Testis (tissue), 3 donors: ENCODE results near the gene GPATCH2. TPM values are rescaled to one million over a fixed set of nuclear protein-coding genes. Genes with fewer than 3 reads are reported as not detected.

Experiments used
- DNase-seq: peaks from one replicate; pipeline ENCODE4 v3.0.0-alpha.2; 2019
- H3K27ac ChIP-seq, 2 donors: fragments of 200-600 bp; sonication (generic); one replicate each; pipeline ENCODE4 v1.5.1; 2019
- H3K27me3 ChIP-seq: fragments of 200-600 bp; sonication (generic); one replicate; pipeline ENCODE4 v1.5.1; 2019
- H3K36me3 ChIP-seq: fragments of 200-600 bp; sonication (generic); one replicate; pipeline ENCODE4 v1.5.1; 2017; ENCODE audit warnings: low read depth; ENCODE audit errors: missing control alignments
- H3K4me1 ChIP-seq: fragments of 200-600 bp; sonication (generic); one replicate; pipeline ENCODE4 v1.5.1; 2019
- H3K4me3 ChIP-seq, 2 donors: fragments of 200-600 bp; sonication (generic); one replicate each; pipeline ENCODE4 v1.5.1; 2017 to 2019
- H3K9me3 ChIP-seq: fragments of 200-600 bp; sonication (generic); one replicate; pipeline ENCODE4 v1.5.1; 2017
- POLR2A ChIP-seq: fragments of 450-650 bp; IDR thresholded peaks from one replicate; pipeline ENCODE4 v1.6.1; 2017; ENCODE audit warnings: antibody characterized with exemption, mild to moderate bottlenecking, moderate library complexity
- whole genome bisulfite sequencing, 2 donors: methylation state at CpG; one replicate each; pipeline ENCODE4 v1.1.5; 2018; 5-methylcytosine and 5-hydroxymethylcytosine counted together
- intact Hi-C: fragments of 100-400 bp; cut with DNase I; formaldehyde crosslinking; loops from one replicate; pipeline ENCODE4 v1.15.1; 2023; ENCODE audit warnings: low total_unique reads
- polyA plus RNA-seq: library from polyadenylated mRNA; stranded (reverse); fragments of 350-450 nt; fragmentation: Illumina TruSeq; extraction: RNeasy Lipid Tissue Mini Kit (QIAGEN cat#74804); gene quantifications from one replicate; pipeline ENCODE4 v1.2.3, GENCODE V29; 2014; ENCODE audit warnings: low read depth, low replicate concordance; ENCODE audit not compliant: insufficient read depth
- total RNA-seq, 2 donors: library from RNA; depleted of rRNA; stranded (reverse); fragments of >200 nt; gene quantifications; one replicate each; pipeline ENCODE4 v1.2.3, GENCODE V29; 2016
- TF ChIP-seq, protein P1 (sequence below), 3 experiments: fragments of 450-650 bp in 2 of 3; fragments of 200-600 bp in 1 of 3; sonication (generic) in 1 of 3; IDR thresholded peaks; one replicate each; pipeline ENCODE4 v1.5.1; 2016 to 2019; ENCODE audit warnings: antibody characterized with exemption in 3 of 3, mild to moderate bottlenecking in 2 of 3, moderate library complexity in 1 of 3

Gene GPATCH2
- total and polyA plus RNA-seq, 3 donors from 2014 or later = 14.1 to 31.0 (median 20.6) TPM

DNA sequence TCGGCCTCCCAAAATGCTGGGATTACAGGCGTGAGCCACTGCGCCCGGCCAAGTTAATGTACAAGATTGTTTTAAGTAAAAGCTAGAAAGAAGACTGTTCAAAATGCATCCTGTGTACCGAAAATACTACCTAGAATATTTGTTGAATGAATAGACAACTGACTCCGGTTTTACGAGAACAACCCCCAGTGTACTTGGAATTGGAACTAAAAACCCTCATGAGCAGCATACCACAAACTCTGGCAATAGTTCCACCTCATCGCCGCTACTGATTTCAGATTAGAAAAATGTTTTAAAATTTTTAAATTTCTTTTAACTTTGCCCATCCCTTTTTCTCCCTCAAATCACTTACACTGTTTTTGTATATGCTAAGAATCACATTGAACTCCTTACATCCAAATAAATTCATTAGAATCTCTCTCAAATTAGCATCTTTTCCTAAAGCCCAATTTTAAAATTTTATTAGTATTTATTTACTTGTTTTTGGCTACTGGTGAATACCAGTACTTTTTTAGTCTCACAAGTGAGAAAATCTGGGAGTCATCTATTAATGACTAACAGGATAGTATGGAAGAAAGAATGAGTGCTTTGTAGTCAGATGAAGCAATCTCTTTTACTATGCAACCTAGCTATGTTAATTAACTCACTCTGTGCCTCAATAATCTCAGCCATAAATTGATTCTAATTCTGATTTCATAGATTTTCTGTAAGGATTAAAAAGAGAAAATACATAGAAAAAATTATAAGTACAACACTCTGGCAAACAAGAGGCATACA, 95.1 kb downstream of the GPATCH2 start:
- Histone ChIP-seq H3K9me3 (no peaks in the 10 kb centered on the region), H3K36me3 (no peaks in the 10 kb centered on the region), H3K4me3 (no peak overlapping the region), H3K27me3 (no peaks in the 10 kb centered on the region), H3K4me1 (no peaks in the 10 kb centered on the region), H3K27ac (no peak overlapping the region)
- 75 to 92% methylated on average over 9 of the region's 9 CpGs for WGBS, 2 donors
- TF ChIP-seq, protein P1, sequence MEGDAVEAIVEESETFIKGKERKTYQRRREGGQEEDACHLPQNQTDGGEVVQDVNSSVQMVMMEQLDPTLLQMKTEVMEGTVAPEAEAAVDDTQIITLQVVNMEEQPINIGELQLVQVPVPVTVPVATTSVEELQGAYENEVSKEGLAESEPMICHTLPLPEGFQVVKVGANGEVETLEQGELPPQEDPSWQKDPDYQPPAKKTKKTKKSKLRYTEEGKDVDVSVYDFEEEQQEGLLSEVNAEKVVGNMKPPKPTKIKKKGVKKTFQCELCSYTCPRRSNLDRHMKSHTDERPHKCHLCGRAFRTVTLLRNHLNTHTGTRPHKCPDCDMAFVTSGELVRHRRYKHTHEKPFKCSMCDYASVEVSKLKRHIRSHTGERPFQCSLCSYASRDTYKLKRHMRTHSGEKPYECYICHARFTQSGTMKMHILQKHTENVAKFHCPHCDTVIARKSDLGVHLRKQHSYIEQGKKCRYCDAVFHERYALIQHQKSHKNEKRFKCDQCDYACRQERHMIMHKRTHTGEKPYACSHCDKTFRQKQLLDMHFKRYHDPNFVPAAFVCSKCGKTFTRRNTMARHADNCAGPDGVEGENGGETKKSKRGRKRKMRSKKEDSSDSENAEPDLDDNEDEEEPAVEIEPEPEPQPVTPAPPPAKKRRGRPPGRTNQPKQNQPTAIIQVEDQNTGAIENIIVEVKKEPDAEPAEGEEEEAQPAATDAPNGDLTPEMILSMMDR (IDR thresholded peaks at IDR 0.05) = no peak
- no peak for TF ChIP-seq POLR2A
- no peak for DNase-seq
- intact Hi-C loops = no loop called here

DNA sequence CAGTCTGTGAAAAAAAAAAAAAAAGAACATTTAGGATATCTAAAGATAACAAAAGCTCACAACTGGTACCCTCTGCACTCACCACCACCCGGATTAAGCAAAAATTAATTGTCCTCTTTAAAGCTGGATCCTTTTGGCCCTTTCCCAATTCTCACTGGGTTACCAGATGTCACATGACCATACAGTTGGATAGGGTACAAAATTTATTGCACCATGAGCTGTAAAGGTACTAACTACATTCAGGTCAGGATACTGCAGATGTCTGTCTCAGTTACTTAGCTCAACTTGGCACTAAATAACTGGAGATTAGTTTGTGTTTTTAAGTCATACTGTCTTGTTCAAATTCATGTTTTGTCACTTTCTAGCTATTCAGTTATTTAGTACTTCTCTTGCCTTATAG, 96.3 kb downstream of the GPATCH2 start:
- TF ChIP-seq, protein P1 (IDR thresholded peaks at IDR 0.05) = no peak
- no peak for TF ChIP-seq POLR2A
- Histone ChIP-seq H3K36me3 (no peaks in the 10 kb centered on the region), H3K27ac (no peak overlapping the region), H3K4me1 (no peaks in the 10 kb centered on the region), H3K4me3 (no peak overlapping the region), H3K27me3 (no peaks in the 10 kb centered on the region), H3K9me3 (no peaks in the 10 kb centered on the region)
- intact Hi-C loops = no loop called here
- DNase-seq = no peak
- WGBS, 2 donors = 36 to 67% methylated on average over 1 of the region's 1 CpG

DNA sequence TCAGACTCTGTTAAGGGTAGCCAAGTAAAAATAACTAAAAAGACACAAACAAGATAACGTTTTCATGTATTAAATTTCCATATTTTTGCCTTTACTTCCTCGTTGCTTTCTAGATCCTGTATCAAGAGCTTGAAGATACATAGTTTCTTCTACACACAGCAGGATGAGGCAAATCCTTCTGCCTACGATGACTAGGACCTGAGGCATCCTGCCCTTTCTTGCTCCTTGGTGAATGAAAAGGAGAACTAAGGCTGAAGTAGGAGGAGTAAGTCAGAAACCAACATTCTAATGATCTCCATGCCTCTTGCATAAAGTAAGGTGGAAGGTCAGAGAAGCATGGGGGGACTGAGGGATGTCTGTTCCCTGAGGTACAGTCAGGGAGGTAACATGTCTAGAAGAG, 102.6 kb downstream of the GPATCH2 start:
- DNase-seq = no peak
- no peaks in the 10 kb centered on the region for H3K4me1 ChIP-seq

DNA sequence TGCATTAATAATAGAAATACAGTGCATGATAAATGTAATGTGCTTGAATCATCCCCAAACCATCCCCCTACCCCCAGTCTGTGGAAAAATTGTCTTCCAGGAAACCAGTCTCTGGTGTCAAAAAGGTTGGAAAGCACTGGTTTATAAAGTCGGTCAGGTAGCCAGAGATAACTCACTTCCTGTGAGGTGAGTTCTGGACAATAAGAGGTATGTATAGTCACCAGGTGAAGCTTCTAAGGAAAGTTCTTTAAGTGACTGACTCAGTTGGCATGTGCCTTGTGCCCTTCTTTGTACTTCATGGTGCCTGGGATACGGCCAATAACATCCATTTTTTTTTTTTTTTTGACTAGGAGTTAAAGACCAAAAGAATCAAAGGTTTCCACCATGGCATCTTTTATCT, 103.7 kb downstream of the GPATCH2 start:
- no peak overlapping the region for H3K27ac ChIP-seq
- intact Hi-C loops = no loop called here
- no peaks in the 10 kb centered on the region for H3K4me1 ChIP-seq
- DNase-seq = no peak
- H3K9me3 ChIP-seq = no peaks in the 10 kb centered on the region
- TF ChIP-seq POLR2A = no peak
- TF ChIP-seq, protein P1 (IDR thresholded peaks at IDR 0.05) = no peak
- WGBS, 2 donors = 96 to 97% methylated on average over 2 of the region's 2 CpGs
- H3K36me3 ChIP-seq = no peaks in the 10 kb centered on the region
- H3K27me3 ChIP-seq = no peaks in the 10 kb centered on the region
- no peak overlapping the region for H3K4me3 ChIP-seq

More for the DNA sequence above, 102.6 kb downstream of the GPATCH2 start:
- H3K27me3 ChIP-seq = no peaks in the 10 kb centered on the region
- intact Hi-C loops = no loop called here
- no peaks in the 10 kb centered on the region for H3K36me3 ChIP-seq
- no peak overlapping the region for H3K27ac ChIP-seq
- no peaks in the 10 kb centered on the region for H3K9me3 ChIP-seq
- 65 to 75% methylated on average over 3 of the region's 3 CpGs for WGBS, 2 donors
- TF ChIP-seq, protein P1 (IDR thresholded peaks at IDR 0.05) = no peak
- TF ChIP-seq POLR2A = no peak
- H3K4me3 ChIP-seq = no peak overlapping the region

DNA sequence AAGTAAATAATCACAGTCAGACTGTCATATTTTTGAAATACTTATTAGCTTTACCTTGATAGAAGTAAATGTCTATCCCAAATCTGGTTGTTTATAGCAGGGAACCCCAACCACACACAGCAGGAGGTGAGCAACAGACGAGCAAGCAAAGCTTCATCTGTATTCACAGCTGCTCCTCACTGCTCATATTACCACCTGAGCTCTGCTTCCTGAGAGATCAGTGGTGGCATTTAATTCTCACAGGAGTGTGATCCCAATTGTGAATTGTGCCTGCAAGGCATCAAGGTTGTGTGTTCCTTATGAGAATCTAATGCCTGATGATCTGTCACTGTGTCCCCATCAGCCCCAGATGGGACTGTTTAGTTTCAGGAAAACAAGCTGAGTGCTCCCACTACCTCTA, 104.3 kb downstream of the GPATCH2 start:
- Histone ChIP-seq H3K27me3 (no peaks in the 10 kb centered on the region), H3K9me3 (no peaks in the 10 kb centered on the region), H3K4me3 (no peak overlapping the region), H3K4me1 (no peaks in the 10 kb centered on the region), H3K27ac (no peak overlapping the region), H3K36me3 (no peaks in the 10 kb centered on the region)
- intact Hi-C loops = no loop called here
- DNase-seq = no peak
- TF ChIP-seq POLR2A = no peak
- TF ChIP-seq, protein P1 (IDR thresholded peaks at IDR 0.05) = no peak
- WGBS, 2 donors = 90 to 91% methylated on average over 1 of the region's 1 CpG
